Prostate gland (tissue), 2 donors: ENCODE data around the gene NRXN3. TPM values are rescaled to one million over a fixed set of nuclear protein-coding genes. Genes with fewer than 3 reads are reported as not detected.

Experiments
- DNase-seq: peaks from one replicate; pipeline ENCODE4 v3.0.0-alpha.2; 2019; ENCODE audit warnings: low spot score
- H3K27ac ChIP-seq, 2 donors: fragments of 200-600 bp; sonication (generic); 2 replicates each; pipeline ENCODE4 v1.5.1; 2017 to 2019
- H3K27me3 ChIP-seq: fragments of 200-600 bp; sonication (generic); replicated peaks from 2 replicates; pipeline ENCODE4 v1.5.1; 2019; ENCODE audit not compliant: insufficient read depth
- H3K36me3 ChIP-seq, 2 donors: fragments of 200-600 bp; sonication (generic); 1 replicate in 1 of 2; 2 replicates in 1 of 2; pipeline versions ENCODE4 v1.5.1 to v1.8.1; 2017 to 2019
- H3K4me1 ChIP-seq: fragments of 200-600 bp; sonication (generic); replicated peaks from 2 replicates; pipeline ENCODE4 v1.5.1; 2019
- H3K4me3 ChIP-seq, 2 donors: fragments of 200-600 bp; sonication (generic); 2 replicates each; pipeline ENCODE4 v1.5.1; 2017 to 2019
- H3K9me3 ChIP-seq: fragments of 200-600 bp; sonication (generic); 2 replicates; pipeline ENCODE4 v1.5.1; 2017
- POLR2A ChIP-seq: fragments of 450-650 bp; IDR thresholded peaks from one replicate; pipeline ENCODE4 v1.6.1; 2016; ENCODE audit warnings: antibody characterized with exemption, mild to moderate bottlenecking
- POLR2AphosphoS5 ChIP-seq: sonication (generic); formaldehyde crosslinking; IDR thresholded peaks from one replicate; pipeline ENCODE4 v1.6.1; 2017; ENCODE audit warnings: antibody characterized with exemption
- WGBS: methylation state at CpG from one replicate; pipeline ENCODE4 v1.1.5; 2018; 5-methylcytosine and 5-hydroxymethylcytosine counted together
- intact Hi-C: fragments of 100-400 bp; cut with DNase I; formaldehyde crosslinking; loops from one replicate; pipeline ENCODE4 v1.14.2; 2022
- total RNA-seq, 2 donors: library from RNA; depleted of rRNA; stranded (reverse); fragments of >200 nt; gene quantifications; one replicate each; pipeline ENCODE4 v1.1.0, GENCODE V29; 2016
- TF ChIP-seq, protein P1 (sequence below), 4 experiments: fragments of 200-600 bp in 2 of 4; fragments of 450-650 bp in 2 of 4; sonication (generic) in 2 of 4; IDR thresholded peaks; 1 replicate in 3 of 4; 2 replicates in 1 of 4; pipeline ENCODE4 v1.5.1; 2016 to 2019; ENCODE audit warnings: antibody characterized with exemption in 4 of 4, mild to moderate bottlenecking in 2 of 4, moderate library complexity in 2 of 4

NRXN3 gene
- total RNA-seq, 2 donors from 2014 or later = 6.6 to 8.2 TPM

- intact Hi-C loops = no loop called here
- no peaks in the 10 kb centered on the region for H3K36me3 ChIP-seq
These were observed 1429.1 kb downstream of the NRXN3 start for GRCh38 chr14:79599239-79599638.

GRCh38 chr14:79600406-79600805, 1430.2 kb downstream of the NRXN3 start:
- TF ChIP-seq POLR2A (no peak), POLR2AphosphoS5 (no peak)
- 95% methylated on average over 3 of the region's 3 CpGs for WGBS
- intact Hi-C loops = no loop called here
- Histone ChIP-seq H3K4me1 (no peaks in the 10 kb centered on the region), H3K9me3 (no peaks in the 10 kb centered on the region), H3K27me3 (no peaks in the 10 kb centered on the region), H3K27ac (no peak overlapping the region), H3K4me3 (no peak overlapping the region), H3K36me3 (no peaks in the 10 kb centered on the region)
- DNase-seq = no peak

More at GRCh38 chr14:79599239-79599638, 1429.1 kb downstream of the NRXN3 start:
- no peak overlapping the region for H3K4me3 ChIP-seq
- no peaks in the 10 kb centered on the region for H3K9me3 ChIP-seq
- no peaks in the 10 kb centered on the region for H3K4me1 ChIP-seq
- H3K27me3 ChIP-seq = no peaks in the 10 kb centered on the region
- DNase-seq = no peak
- no peak for TF ChIP-seq POLR2AphosphoS5
- TF ChIP-seq, protein P1, sequence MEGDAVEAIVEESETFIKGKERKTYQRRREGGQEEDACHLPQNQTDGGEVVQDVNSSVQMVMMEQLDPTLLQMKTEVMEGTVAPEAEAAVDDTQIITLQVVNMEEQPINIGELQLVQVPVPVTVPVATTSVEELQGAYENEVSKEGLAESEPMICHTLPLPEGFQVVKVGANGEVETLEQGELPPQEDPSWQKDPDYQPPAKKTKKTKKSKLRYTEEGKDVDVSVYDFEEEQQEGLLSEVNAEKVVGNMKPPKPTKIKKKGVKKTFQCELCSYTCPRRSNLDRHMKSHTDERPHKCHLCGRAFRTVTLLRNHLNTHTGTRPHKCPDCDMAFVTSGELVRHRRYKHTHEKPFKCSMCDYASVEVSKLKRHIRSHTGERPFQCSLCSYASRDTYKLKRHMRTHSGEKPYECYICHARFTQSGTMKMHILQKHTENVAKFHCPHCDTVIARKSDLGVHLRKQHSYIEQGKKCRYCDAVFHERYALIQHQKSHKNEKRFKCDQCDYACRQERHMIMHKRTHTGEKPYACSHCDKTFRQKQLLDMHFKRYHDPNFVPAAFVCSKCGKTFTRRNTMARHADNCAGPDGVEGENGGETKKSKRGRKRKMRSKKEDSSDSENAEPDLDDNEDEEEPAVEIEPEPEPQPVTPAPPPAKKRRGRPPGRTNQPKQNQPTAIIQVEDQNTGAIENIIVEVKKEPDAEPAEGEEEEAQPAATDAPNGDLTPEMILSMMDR (IDR thresholded peaks at IDR 0.05) = no peak
- no peak for TF ChIP-seq POLR2A
- H3K27ac ChIP-seq = no peak overlapping the region

GRCh38 chr14:79601579-79601978, 1431.4 kb downstream of the NRXN3 start:
- 92% methylated on average over 5 of the region's 5 CpGs for WGBS
- no peaks in the 10 kb centered on the region for H3K27me3 ChIP-seq
- TF ChIP-seq POLR2A (no peak), POLR2AphosphoS5 (no peak)
- TF ChIP-seq, protein P1 (IDR thresholded peaks at IDR 0.05) = no peak
- intact Hi-C loops = no loop called here
- H3K27ac ChIP-seq = no peak overlapping the region
- no peaks in the 10 kb centered on the region for H3K9me3 ChIP-seq
- no peak overlapping the region for H3K4me3 ChIP-seq
- no peaks in the 10 kb centered on the region for H3K4me1 ChIP-seq
- no peak for DNase-seq
- H3K36me3 ChIP-seq = no peaks in the 10 kb centered on the region

DNA sequence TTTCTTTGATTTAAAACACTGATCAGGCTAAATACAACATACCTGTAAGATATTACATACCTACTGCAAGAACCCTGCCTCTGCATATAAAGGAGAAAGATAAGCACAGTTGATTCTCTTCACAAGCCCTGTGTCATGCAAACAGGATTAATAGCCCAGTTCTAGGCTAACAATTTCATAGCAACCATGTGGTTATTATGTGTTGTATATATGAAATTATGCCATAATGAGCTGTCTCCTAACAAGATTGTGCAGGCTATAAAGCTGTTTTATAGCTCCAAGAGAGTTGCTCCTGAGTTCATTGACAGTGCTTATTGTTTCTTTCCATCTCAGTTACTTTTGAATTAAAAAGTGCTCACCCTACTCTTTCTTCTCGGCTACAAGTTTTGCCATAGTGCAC, 1431.9 kb downstream of the NRXN3 start:
- Histone ChIP-seq H3K36me3 (no peaks in the 10 kb centered on the region), H3K4me1 (no peaks in the 10 kb centered on the region), H3K27me3 (no peaks in the 10 kb centered on the region), H3K4me3 (no peak overlapping the region), H3K27ac (no peak overlapping the region), H3K9me3 (no peaks in the 10 kb centered on the region)
- 32% methylated on average over 1 of the region's 1 CpG for WGBS
- no peak for DNase-seq
- intact Hi-C loops = no loop called here
- TF ChIP-seq POLR2A = no peak
- TF ChIP-seq, protein P1 (IDR thresholded peaks at IDR 0.05) = no peak
- TF ChIP-seq POLR2AphosphoS5 = no peak

DNA sequence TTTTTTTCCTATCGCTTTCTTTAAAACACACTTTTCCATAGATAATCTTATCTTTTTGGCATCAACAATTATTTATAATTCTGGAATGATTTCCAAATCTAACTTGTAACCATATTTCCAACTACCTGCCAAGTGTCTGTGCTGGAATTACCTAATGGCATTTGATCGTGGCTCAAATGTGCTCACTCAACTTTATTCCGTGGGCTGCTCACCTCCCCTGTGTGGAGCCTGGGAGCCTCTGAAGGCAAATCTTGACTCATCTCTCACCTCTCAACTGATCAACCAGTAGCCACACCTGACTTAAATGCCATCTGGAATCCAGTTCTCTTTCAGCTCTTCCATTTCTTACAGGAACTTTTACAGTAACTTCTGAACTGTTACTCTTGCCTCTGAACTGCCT, 1432.6 kb downstream of the NRXN3 start:
- H3K4me3 ChIP-seq = no peak overlapping the region
- WGBS = 50% methylated on average over 3 of the region's 3 CpGs
- no peaks in the 10 kb centered on the region for H3K36me3 ChIP-seq
- no peak overlapping the region for H3K27ac ChIP-seq
- no peaks in the 10 kb centered on the region for H3K9me3 ChIP-seq
- no peaks in the 10 kb centered on the region for H3K27me3 ChIP-seq
- intact Hi-C loops = no loop called here
- no peaks in the 10 kb centered on the region for H3K4me1 ChIP-seq
- TF ChIP-seq, protein P1 (IDR thresholded peaks at IDR 0.05) = no peak
- no peak for TF ChIP-seq POLR2A
- no peak for TF ChIP-seq POLR2AphosphoS5
- no peak for DNase-seq
